Small intestine (tissue), 7 donors: ENCODE results near the gene ACADL. TPM values are rescaled to one million over a fixed set of nuclear protein-coding genes. Genes with fewer than 3 reads are reported as not detected.

Source experiments
- DNase-seq, 2 donors: peaks; one replicate each; pipeline versions ENCODE4 v3.0.0 to v3.0.0-alpha.2; 2013
- FAIRE-seq: peaks from 2 replicates; lab custom pipeline; 2012; peaks lifted over from hg19 to GRCh38; lab: Jason Lieb, UNC
- H3K27ac ChIP-seq, 3 donors: one replicate each; pipeline ENCODE4 v1.5.1; 2013; ENCODE audit warnings: low read length in 2 of 3, mild to moderate bottlenecking in 2 of 3, control low read depth in 1 of 3, inconsistent platforms in 1 of 3, low read depth in 1 of 3, moderate library complexity in 1 of 3
- H3K27me3 ChIP-seq, 3 donors: one replicate each; pipeline ENCODE4 v1.6.1; 2013; ENCODE audit warnings: low read length in 3 of 3, inconsistent platforms in 1 of 3; ENCODE audit not compliant: control insufficient read depth in 3 of 3, insufficient read depth in 3 of 3
- H3K36me3 ChIP-seq, 3 donors: one replicate each; pipeline ENCODE4 v1.6.1; 2013; ENCODE audit warnings: low read length in 3 of 3, inconsistent platforms in 1 of 3, low read depth in 1 of 3, mild to moderate bottlenecking in 1 of 3, moderate library complexity in 1 of 3; ENCODE audit not compliant: control insufficient read depth in 3 of 3, insufficient read depth in 2 of 3
- H3K4me1 ChIP-seq, 3 donors: one replicate each; pipeline ENCODE4 v1.6.1; 2013; ENCODE audit warnings: low read length in 2 of 3, inconsistent platforms in 1 of 3, low read depth in 1 of 3, mild to moderate bottlenecking in 1 of 3, moderate library complexity in 1 of 3; ENCODE audit not compliant: control insufficient read depth in 3 of 3, insufficient read depth in 2 of 3
- H3K4me3 ChIP-seq, 3 donors: one replicate each; pipeline ENCODE4 v1.5.1; 2013; ENCODE audit warnings: low read length in 3 of 3, control low read depth in 1 of 3, inconsistent platforms in 1 of 3, low read depth in 1 of 3, mild to moderate bottlenecking in 1 of 3, moderate library complexity in 1 of 3
- H3K9me3 ChIP-seq, 2 donors: one replicate each; pipeline ENCODE4 v1.6.1; 2013; ENCODE audit warnings: low read depth in 1 of 2, low read length in 1 of 2; ENCODE audit not compliant: control insufficient read depth in 2 of 2, insufficient read depth in 1 of 2
- WGBS, 3 donors: extraction: QIAGEN DNeasy Blood & Tissue Kit; methylation state at CpG; one replicate each; pipeline ENCODE4 v1.1.7; 2013; 5-methylcytosine and 5-hydroxymethylcytosine counted together
- polyA plus RNA-seq, 4 donors: library from polyadenylated mRNA; stranded (reverse) in 3 of 4; unstranded in 1 of 4; fragments of 200-250 nt in 3 of 4; fragments of 120-200 nt in 1 of 4; gene quantifications; one replicate each; pipeline versions ENCODE4 v1.2.1 to v1.2.3, GENCODE V29; 2013
- donor health status: healthy with polysubstance abuse.
- donor health status: control.
- donor health status: control.
- donor health status: Bipolar disorder and iron deficiency.
- donor health status: healthy.

Gene ACADL
- polyA plus RNA-seq, 4 donors: 0.16 to 6.4 TPM; not detected in 2

GRCh38 chr2:210171309-210172218 is 53.7 kb downstream of the ACADL start, which contains the start of gene KANSL1L:
Gene KANSL1L, minus strand, starts transcription at chr2:210171409. Its CDS starts 16,827 bp downstream, at chr2:210154582.
- H3K27ac ChIP-seq: peak within 1 kb of the TSS; percentile 97 to 100 (median 99)
- 0 to 1% (median 1%) methylated on average over 40 to 67 of the region's 67 CpGs for WGBS, 3 donors
- no peak for FAIRE-seq

GRCh38 chr2:210170446-210171303 is 54.6 kb downstream of the ACADL start:
- H3K4me1 ChIP-seq: no peaks in the 10 kb centered on the region
- FAIRE-seq (no peak), DNase-seq (peak; percentile 97)
- H3K4me3 ChIP-seq: peak overlapping the region; percentile 71 to 94 (median 78)
- peak overlapping the region; percentile 97 to 100 (median 99) for H3K27ac ChIP-seq
- no peaks in the 10 kb centered on the region for H3K36me3 ChIP-seq
- H3K27me3 ChIP-seq: no peaks in the 10 kb centered on the region
- WGBS, 3 donors: 0 to 1% (median 0%) methylated on average over 38 to 64 of the region's 64 CpGs
- no peaks in the 10 kb centered on the region for H3K9me3 ChIP-seq

More at GRCh38 chr2:210171309-210172218, 53.7 kb downstream of the ACADL start, which contains the start of gene KANSL1L:
- Histone ChIP-seq H3K4me1 (no peaks in the 10 kb centered on the region), H3K9me3 (no peaks in the 10 kb centered on the region), H3K4me3 (peak within 1 kb of the TSS; percentile 71 to 94 (median 78)), H3K27me3 (no peaks in the 10 kb centered on the region), H3K36me3 (no peaks in the 10 kb centered on the region)
- DNase-seq: peak; percentile 96 to 99

GRCh38 chr2:210170196-210170445 is 55.1 kb downstream of the ACADL start:
- peak overlapping the region; percentile 82 to 100 (median 97) for H3K27ac ChIP-seq
- H3K36me3 ChIP-seq: no peaks in the 10 kb centered on the region
- H3K4me3 ChIP-seq: peak overlapping the region; percentile 71 to 94 (median 78)
- FAIRE-seq (no peak), DNase-seq (no peak)
- H3K4me1 ChIP-seq: no peaks in the 10 kb centered on the region
- H3K27me3 ChIP-seq: no peaks in the 10 kb centered on the region
- WGBS, 3 donors: 0 to 1% (median 0%) methylated on average over 6 of the region's 6 CpGs
- no peaks in the 10 kb centered on the region for H3K9me3 ChIP-seq

GRCh38 chr2:210169516-210170195 is 55.6 kb downstream of the ACADL start:
- no peaks in the 10 kb centered on the region for H3K36me3 ChIP-seq
- no peaks in the 10 kb centered on the region for H3K27me3 ChIP-seq
- peak overlapping the region; percentile 71 to 94 (median 78) for H3K4me3 ChIP-seq
- peak overlapping the region; percentile 82 to 100 (median 97) for H3K27ac ChIP-seq
- H3K4me1 ChIP-seq: no peaks in the 10 kb centered on the region
- WGBS, 3 donors: 17 to 24% (median 21%) methylated on average over 6 of the region's 6 CpGs
- DNase-seq: peak; percentile 26 to 54
- H3K9me3 ChIP-seq: no peaks in the 10 kb centered on the region
- peak; percentile 83 for FAIRE-seq

- H3K9me3 ChIP-seq: no peaks in the 10 kb centered on the region
- no peak overlapping the region for H3K27ac ChIP-seq
- no peaks in the 10 kb centered on the region for H3K36me3 ChIP-seq
- 10 to 30% (median 23%) methylated on average over 1 of the region's 1 CpG for WGBS, 3 donors
- DNase-seq (no peak), FAIRE-seq (no peak)
- peaks cover 0 to 5% (median 3%) of the 10 kb centered on the region in 3 donors for H3K4me1 ChIP-seq
- H3K4me3 ChIP-seq: no peak overlapping the region
- H3K27me3 ChIP-seq: no peaks in the 10 kb centered on the region
Observed at GRCh38 chr2:210167227-210167626, 58.0 kb downstream of the ACADL start.

GRCh38 chr2:210162466-210163124 is 62.7 kb downstream of the ACADL start:
- 21 to 29% (median 24%) methylated on average over 6 of the region's 6 CpGs for WGBS, 3 donors
- no peak overlapping the region for H3K27ac ChIP-seq
- no peaks in the 10 kb centered on the region for H3K27me3 ChIP-seq
- FAIRE-seq (no peak), DNase-seq (no peak)
- peaks cover 0 to under 1% (median 0%) of the 10 kb centered on the region in 3 donors for H3K36me3 ChIP-seq
- H3K9me3 ChIP-seq: no peaks in the 10 kb centered on the region
- H3K4me1 ChIP-seq: peaks cover 0 to 5% (median 3%) of the 10 kb centered on the region in 3 donors
- H3K4me3 ChIP-seq: no peak overlapping the region

- H3K27me3 ChIP-seq: no peaks in the 10 kb centered on the region
- no peak overlapping the region for H3K4me3 ChIP-seq
- DNase-seq (no peak), FAIRE-seq (no peak)
- H3K27ac ChIP-seq: no peak overlapping the region
- no peaks in the 10 kb centered on the region for H3K9me3 ChIP-seq
- peaks cover 0 to 5% (median 3%) of the 10 kb centered on the region in 3 donors for H3K4me1 ChIP-seq
- H3K36me3 ChIP-seq: peaks cover 0 to 9% (median 0%) of the 10 kb centered on the region in 3 donors
- 83 to 97% (median 96%) methylated on average over 3 of the region's 3 CpGs for WGBS, 3 donors
Observed at GRCh38 chr2:210159059-210159458, 66.2 kb downstream of the ACADL start.
